Glomerular visceral epithelial cell (primary cell): ENCODE measurements around the gene SF3B6.
"Not testable (repeated sequence)": the region's sequence is repeated elsewhere in the genome, so short reads cannot be mapped to it uniquely, and the experiment has no call there.

Experiments
- DNase-seq: peaks from one replicate; pipeline ENCODE4 v3.0.0-alpha.2; 2016; ENCODE audit errors: extremely low spot score

SF3B6 gene

GRCh38 chr2:24075915-24076848 is at the start of gene SF3B6:
Gene SF3B6 (minus strand): TSS chr2:24076326. CDS start chr2:24076229, 97 bp downstream.
- DNase-seq = peak; percentile 98

- peak; percentile 17 for DNase-seq
Observed at GRCh38 chr2:24123922-24124580, 47.9 kb upstream of the SF3B6 start.

- peak; percentile 83 for DNase-seq
Observed at GRCh38 chr2:24123195-24123921, 47.2 kb upstream of the SF3B6 start, which contains the start of the genes FAM228B and PFN4. Gene FAM228B (plus strand): TSS chr2:24123469. CDS start chr2:24124362, 893 bp downstream. Gene PFN4 (minus strand): TSS chr2:24123334. CDS start chr2:24122535, 799 bp downstream.

- no peak for DNase-seq
Observed at GRCh38 chr2:24122366-24123194, 46.5 kb upstream of the SF3B6 start.

GRCh38 chr2:24121469-24121868 is 45.3 kb upstream of the SF3B6 start:
- no peak for DNase-seq

- no peak for DNase-seq
Observed at GRCh38 chr2:24121066-24121465, 44.9 kb upstream of the SF3B6 start.

- DNase-seq = no peak
Observed at GRCh38 chr2:24117902-24118301, 41.8 kb upstream of the SF3B6 start.

- no peak for DNase-seq
Observed at GRCh38 chr2:24115057-24115456, 38.9 kb upstream of the SF3B6 start.

- DNase-seq = peak; percentile 8
Observed at GRCh38 chr2:24111407-24111901, 35.3 kb upstream of the SF3B6 start.

- DNase-seq = no peak
Observed at GRCh38 chr2:24110660-24111303, 34.7 kb upstream of the SF3B6 start.

GRCh38 chr2:24109431-24109830 is 33.3 kb upstream of the SF3B6 start:
- not testable (repeated sequence) for DNase-seq

- no peak for DNase-seq
Observed at GRCh38 chr2:24107336-24107735, 31.2 kb upstream of the SF3B6 start.

- no peak for DNase-seq
Observed at GRCh38 chr2:24106786-24107185, 30.7 kb upstream of the SF3B6 start.

GRCh38 chr2:24105816-24106215 is 29.7 kb upstream of the SF3B6 start:
- no peak for DNase-seq

- no peak for DNase-seq
Observed at GRCh38 chr2:24104906-24105305, 28.8 kb upstream of the SF3B6 start.

GRCh38 chr2:24104110-24104650 is 28.1 kb upstream of the SF3B6 start:
- no peak for DNase-seq

- DNase-seq = no peak
Observed at GRCh38 chr2:24102677-24103076, 26.6 kb upstream of the SF3B6 start.

GRCh38 chr2:24101992-24102391 is 25.9 kb upstream of the SF3B6 start:
- DNase-seq = no peak

GRCh38 chr2:24100732-24101131 is 24.6 kb upstream of the SF3B6 start:
- not testable (repeated sequence) for DNase-seq

- not testable (repeated sequence) for DNase-seq
Observed at GRCh38 chr2:24095171-24095677, 19.1 kb upstream of the SF3B6 start.
